C4-2B (cell line): ENCODE results near the gene MAPKAPK3.

Experiments used
- CTCF ChIP-seq: fragments of 450-650 bp; conservative IDR thresholded peaks from 2 replicates; pipeline ENCODE4 v1.5.1; 2017; ENCODE audit warnings: mild to moderate bottlenecking
- ZFX ChIP-seq: fragments of 450-650 bp; IDR thresholded peaks from 2 replicates; pipeline ENCODE4 v1.6.1; 2017

DNA sequence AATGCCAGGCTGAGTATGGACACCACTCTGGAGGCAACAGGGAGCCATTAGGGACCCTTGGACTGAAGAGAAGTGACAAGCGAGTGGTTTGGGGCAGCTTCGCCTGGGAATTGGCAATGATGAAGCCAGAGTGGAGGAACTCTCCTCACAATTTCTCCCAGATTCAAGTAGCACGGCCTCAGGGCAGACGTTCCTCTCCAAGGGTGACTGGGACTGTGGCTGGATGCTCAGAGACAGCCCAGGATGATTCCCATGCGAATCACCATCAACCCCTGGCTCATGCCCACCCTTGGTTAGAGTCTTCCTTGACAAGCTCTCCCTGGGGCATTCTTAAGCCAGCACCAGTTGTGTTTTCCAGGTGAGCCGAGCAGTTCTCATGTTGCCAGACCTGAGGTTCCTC is 41.5 kb downstream of the MAPKAPK3 start:
- TF ChIP-seq CTCF (no peak), ZFX (no peak)
